ENCODE measurements around the gene KLF16. TPM values are rescaled to one million over a fixed set of nuclear protein-coding genes. Genes with fewer than 3 reads are reported as not detected.
"Not testable (repeated sequence)": the region's sequence is repeated elsewhere in the genome, so short reads cannot be mapped to it uniquely, and the experiment has no call there.

The KLF16 gene
- total RNA-seq, 1 donor = 7.3 TPM

GRCh38 chr19:1875646-1876495 lies 12.5 kb upstream of the KLF16 start:
- peak overlapping the region; percentile 99 for H3K4me3 ChIP-seq (ENCODE audit: low read depth, low read length)
- peak; percentile 80 for DNase-seq (ENCODE audit: low read depth)
- TF ChIP-seq CTCF (IDR thresholded peaks at IDR 0.05; ENCODE audit: insufficient read depth, low read length) = no peak

- H3K4me3 ChIP-seq (ENCODE audit: low read depth, low read length) = peak overlapping the region; percentile 99
- not testable (repeated sequence) for DNase-seq (ENCODE audit: low read depth)
These were observed 11.9 kb upstream of the KLF16 start for GRCh38 chr19:1875265-1875645.

GRCh38 chr19:1874554-1875185 lies 11.3 kb upstream of the KLF16 start:
- peak; percentile 53 for DNase-seq (ENCODE audit: low read depth)
- TF ChIP-seq CTCF (IDR thresholded peaks at IDR 0.05; ENCODE audit: insufficient read depth, low read length) = no peak
- peak overlapping the region; percentile 99 for H3K4me3 ChIP-seq (ENCODE audit: low read depth, low read length)

- peak overlapping the region; percentile 99 for H3K4me3 ChIP-seq (ENCODE audit: low read depth, low read length)
- peak; percentile 42 for DNase-seq (ENCODE audit: low read depth)
- TF ChIP-seq CTCF (IDR thresholded peaks at IDR 0.05; ENCODE audit: insufficient read depth, low read length) = no peak
These were observed 10.4 kb upstream of the KLF16 start for GRCh38 chr19:1873524-1874473.

GRCh38 chr19:1872807-1873523 lies 9.6 kb upstream of the KLF16 start:
- TF ChIP-seq CTCF (IDR thresholded peaks at IDR 0.05; ENCODE audit: insufficient read depth, low read length) = no peak
- no peak for DNase-seq (ENCODE audit: low read depth)
- peak overlapping the region; percentile 99 for H3K4me3 ChIP-seq (ENCODE audit: low read depth, low read length)

DNA sequence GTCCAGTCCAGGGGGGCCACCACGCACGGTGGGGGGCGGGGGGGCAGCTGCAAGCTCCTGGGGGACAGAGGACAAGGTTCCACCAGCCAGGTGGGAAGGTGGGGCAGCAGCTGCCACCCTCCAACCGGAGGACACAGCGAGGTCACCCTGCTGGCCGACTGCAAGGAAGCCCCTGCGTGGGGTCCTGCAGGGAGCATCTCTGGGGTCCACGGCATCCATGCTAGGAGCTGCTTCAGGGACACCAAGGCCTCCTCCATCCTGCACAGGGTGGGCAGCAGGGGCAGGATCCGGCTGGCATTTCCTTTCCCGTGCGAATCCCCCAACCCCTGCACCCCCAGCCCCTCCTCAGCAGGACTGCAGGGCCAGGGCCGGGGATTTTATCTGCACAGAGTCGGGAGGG lies 8.3 kb upstream of the KLF16 start:
- no peak for TF ChIP-seq CTCF (IDR thresholded peaks at IDR 0.05; ENCODE audit: insufficient read depth, low read length)
- DNase-seq (ENCODE audit: low read depth) = no peak
- no peak overlapping the region for H3K4me3 ChIP-seq (ENCODE audit: low read depth, low read length)
